Thymus (tissue), 14 donors: Measurements from ENCODE around the gene EDN1. TPM values are rescaled to one million over a fixed set of nuclear protein-coding genes. Genes with fewer than 3 reads are reported as not detected.

Experiments
- DNase-seq, 9 donors: peaks; one replicate each; pipeline ENCODE4 v3.0.0-alpha.2; 2013; ENCODE audit warnings: low spot score in 9 of 9, low read depth in 6 of 9, missing footprints in 1 of 9
- H3K27ac ChIP-seq, 2 donors: one replicate each; pipeline ENCODE4 v1.5.1; 2013; ENCODE audit warnings: control low read depth in 1 of 2, low read depth in 1 of 2, low read length in 1 of 2, mild to moderate bottlenecking in 1 of 2, moderate library complexity in 1 of 2
- H3K27me3 ChIP-seq, 2 donors: one replicate each; pipeline ENCODE4 v1.5.1; 2013; ENCODE audit warnings: low read length in 1 of 2; ENCODE audit not compliant: control insufficient read depth in 2 of 2, insufficient read depth in 1 of 2
- H3K36me3 ChIP-seq, 2 donors: one replicate each; pipeline ENCODE4 v1.5.1; 2013; ENCODE audit warnings: low read length in 1 of 2, mild to moderate bottlenecking in 1 of 2, moderate library complexity in 1 of 2; ENCODE audit not compliant: control insufficient read depth in 2 of 2, insufficient read depth in 2 of 2
- H3K4me1 ChIP-seq, 2 donors: one replicate each; pipeline ENCODE4 v1.5.1; 2013; ENCODE audit warnings: low read length in 2 of 2; ENCODE audit not compliant: control insufficient read depth in 2 of 2, insufficient read depth in 2 of 2
- H3K4me3 ChIP-seq, 2 donors: one replicate each; pipeline ENCODE4 v1.5.1; 2013; ENCODE audit warnings: low read length in 2 of 2, control low read depth in 1 of 2, mild to moderate bottlenecking in 1 of 2
- H3K9me3 ChIP-seq, 2 donors: one replicate each; pipeline ENCODE4 v1.5.1; 2013; ENCODE audit warnings: low read length in 1 of 2, mild to moderate bottlenecking in 1 of 2; ENCODE audit not compliant: control insufficient read depth in 2 of 2, insufficient read depth in 1 of 2
- WGBS: extraction: QIAGEN DNeasy Blood & Tissue Kit; methylation state at CpG from one replicate; pipeline ENCODE4 v1.1.7; 2013; 5-methylcytosine and 5-hydroxymethylcytosine counted together
- long read RNA-seq, 10 donors: transcript quantifications; one replicate each; lab custom pipeline, GENCODE V29; 2026
- polyA plus RNA-seq: library from polyadenylated mRNA; stranded (reverse); fragments of 200-250 nt; gene quantifications from one replicate; pipeline ENCODE4 v1.2.3, GENCODE V29; 2013
- total RNA-seq: library from RNA; stranded (reverse); fragments of 120-200 nt; gene quantifications from one replicate; pipeline ENCODE4 v1.2.4, GENCODE V29; 2013
- donor health status: healthy.

The EDN1 gene
- total RNA-seq (1.0 TPM), polyA plus RNA-seq (14.3 TPM)
- long read RNA-seq, donor 1: 0 reads
- long read RNA-seq, donor 2: 0 reads
- long read RNA-seq, donor 3: 0 reads
- long read RNA-seq, donor 4: 0 reads
- long read RNA-seq, donor 5: 0 reads
- long read RNA-seq, donor 6: 0 reads
- long read RNA-seq, donor 7, partial matches to known transcripts: 0 of 1 reads
- long read RNA-seq, donor 7, other reads (novel, unspliced or antisense): 0 of 1 reads
- long read RNA-seq, donor 8: 0 reads
- long read RNA-seq, donor 9: 0 reads
- long read RNA-seq, donor 10: 0 reads

- Histone ChIP-seq H3K9me3 (no peaks in the 10 kb centered on the region), H3K4me3 (peak within 1 kb of the TSS; percentile 24 to 33), H3K4me1 (peaks cover 0 to 17% of the 10 kb centered on the region in 2 donors), H3K27me3 (peaks cover 26 to 56% of the 10 kb centered on the region in 2 donors), H3K27ac (peak within 1 kb of the TSS in 1 of 2 donors; percentile 42), H3K36me3 (no peaks in the 10 kb centered on the region)
- WGBS: 3% methylated on average over 38 of the region's 38 CpGs
- peak in 4 of 9 donors; percentile 26 to 59 (median 32) for DNase-seq
These were observed at the start of gene EDN1 for GRCh38 chr6:12289933-12290820. TSS of gene EDN1 (plus strand) at chr6:12290361. CDS start at chr6:12290630, 269 bp downstream.

- 69% methylated on average over 3 of the region's 3 CpGs for WGBS
- no peaks in the 10 kb centered on the region for H3K9me3 ChIP-seq
- no peaks in the 10 kb centered on the region for H3K36me3 ChIP-seq
- DNase-seq: no peak
- no peaks in the 10 kb centered on the region for H3K27me3 ChIP-seq
- no peaks in the 10 kb centered on the region for H3K4me1 ChIP-seq
- H3K4me3 ChIP-seq: no peak overlapping the region
- H3K27ac ChIP-seq: no peak overlapping the region
These were observed 48.5 kb upstream of the EDN1 start for GRCh38 chr6:12241493-12242175.

- no peak overlapping the region for H3K4me3 ChIP-seq
- H3K36me3 ChIP-seq: no peaks in the 10 kb centered on the region
- no peaks in the 10 kb centered on the region for H3K27me3 ChIP-seq
- no peaks in the 10 kb centered on the region for H3K9me3 ChIP-seq
- no peak for DNase-seq
- no peak overlapping the region for H3K27ac ChIP-seq
- WGBS: 98% methylated on average over 2 of the region's 2 CpGs
- no peaks in the 10 kb centered on the region for H3K4me1 ChIP-seq
These were observed 47.0 kb upstream of the EDN1 start for GRCh38 chr6:12243169-12243568.

GRCh38 chr6:12245360-12245759, 44.8 kb upstream of the EDN1 start:
- Histone ChIP-seq H3K27ac (no peak overlapping the region), H3K27me3 (no peaks in the 10 kb centered on the region), H3K4me1 (no peaks in the 10 kb centered on the region), H3K4me3 (no peak overlapping the region), H3K9me3 (no peaks in the 10 kb centered on the region), H3K36me3 (no peaks in the 10 kb centered on the region)
- DNase-seq: no peak
- WGBS: 93% methylated on average over 1 of the region's 1 CpG

GRCh38 chr6:12245763-12246718, 44.1 kb upstream of the EDN1 start:
- H3K9me3 ChIP-seq: no peaks in the 10 kb centered on the region
- 82% methylated on average over 6 of the region's 6 CpGs for WGBS
- H3K27me3 ChIP-seq: no peaks in the 10 kb centered on the region
- H3K36me3 ChIP-seq: no peaks in the 10 kb centered on the region
- DNase-seq: no peak
- no peaks in the 10 kb centered on the region for H3K4me1 ChIP-seq
- no peak overlapping the region for H3K27ac ChIP-seq
- no peak overlapping the region for H3K4me3 ChIP-seq

GRCh38 chr6:12246900-12247299, 43.3 kb upstream of the EDN1 start:
- 98% methylated on average over 2 of the region's 2 CpGs for WGBS
- Histone ChIP-seq H3K36me3 (no peaks in the 10 kb centered on the region), H3K27me3 (no peaks in the 10 kb centered on the region), H3K27ac (no peak overlapping the region), H3K9me3 (no peaks in the 10 kb centered on the region), H3K4me1 (no peaks in the 10 kb centered on the region), H3K4me3 (no peak overlapping the region)
- DNase-seq: no peak

GRCh38 chr6:12249541-12250382, 40.4 kb upstream of the EDN1 start:
- no peak for DNase-seq
- Histone ChIP-seq H3K4me1 (no peaks in the 10 kb centered on the region), H3K27ac (no peak overlapping the region), H3K4me3 (no peak overlapping the region), H3K9me3 (no peaks in the 10 kb centered on the region), H3K27me3 (no peaks in the 10 kb centered on the region), H3K36me3 (no peaks in the 10 kb centered on the region)
- WGBS: 93% methylated on average over 4 of the region's 4 CpGs

- H3K27me3 ChIP-seq: no peaks in the 10 kb centered on the region
- H3K36me3 ChIP-seq: no peaks in the 10 kb centered on the region
- H3K27ac ChIP-seq: no peak overlapping the region
- DNase-seq: no peak
- H3K4me3 ChIP-seq: no peak overlapping the region
- no peaks in the 10 kb centered on the region for H3K4me1 ChIP-seq
- H3K9me3 ChIP-seq: no peaks in the 10 kb centered on the region
- 98% methylated on average over 1 of the region's 1 CpG for WGBS
These were observed 39.8 kb upstream of the EDN1 start for GRCh38 chr6:12250383-12250770.
